K562 (cell line): ENCODE data around the gene PARK7. TPM values are rescaled to one million over a fixed set of nuclear protein-coding genes. Genes with fewer than 3 reads are reported as not detected.
A peak's percentile ranks its signal among the peaks of the same experiment; 100 is the strongest.

Source experiments
- KDM5B ChIP-seq: fragments of 200-600 bp; sonication (generic); IDR thresholded peaks from 2 replicates; pipeline ENCODE4 v1.6.1; 2012; ENCODE audit warnings: low read depth, mild to moderate bottlenecking, moderate library complexity, low read length, control low read depth, inconsistent platforms; ENCODE audit not compliant: insufficient replicate concordance
- KLF10 ChIP-seq: fragments of 250-450 bp; sonication (Bioruptor Pico); IDR thresholded peaks from 2 replicates; pipeline ENCODE4 v1.6.1; 2021; ENCODE audit warnings: matching md5 sums
- LCOR ChIP-seq: sonication (generic); formaldehyde crosslinking; IDR thresholded peaks from 2 replicates; pipeline ENCODE4 v1.8.0; 2022; ENCODE audit warnings: mild to moderate bottlenecking, missing genetic modification reagents
- PCBP1 ChIP-seq: fragments of 200-400 bp; formaldehyde crosslinking; IDR thresholded peaks from 2 replicates; pipeline ENCODE4 v1.6.1; 2018; ENCODE audit warnings: mild to moderate bottlenecking, low read depth, low read length; ENCODE audit not compliant: poor library complexity, severe bottlenecking
- SREBF1 ChIP-seq: fragments of 150-350 bp; IDR thresholded peaks from 2 replicates; pipeline ENCODE4 v1.6.1; 2014; ENCODE audit warnings: antibody characterized with exemption, low read depth, low read length, borderline replicate concordance
- ZNF146 ChIP-seq: IDR thresholded peaks from one replicate; pipeline ENCODE4 v1.6.1; 2018; ENCODE audit warnings: missing compliant biosample characterization; ENCODE audit not compliant: unreplicated experiment
- polyA plus RNA-seq, 8 experiments: library from polyadenylated mRNA; depleted of rRNA in 4 of 8; stranded (reverse) in 5 of 8; unstranded in 3 of 8; fragments of >200 nt; fragmentation: Nextera tagmentation in 2 of 8; fragmentation: Illumina TruSeq in 1 of 8; extraction: Ambion mirVana in 2 of 8; extraction: Trizol in 1 of 8; gene quantifications; 2 replicates each; pipeline versions ENCODE4 v1.2.1 to v1.2.3, GENCODE V29; 2011 to 2014; ENCODE audit warnings: inconsistent platforms in 1 of 8, missing spikeins in 1 of 8
- total RNA-seq, 7 experiments: library from RNA; depleted of rRNA in 6 of 7; stranded (reverse); fragments of >200 nt in 6 of 7; fragmentation: Illumina TruSeq in 2 of 7; extraction: Trizol in 2 of 7; gene quantifications; 2 replicates each; pipeline versions ENCODE4 v1.2.1 to v1.2.3, GENCODE V29; 2011 to 2021; ENCODE audit warnings: low replicate concordance in 1 of 7
- TF ChIP-seq, protein P1 (sequence below), 2 experiments: fragments of 200-800 bp in 1 of 2; sonication (Bioruptor generic) in 1 of 2; sonication (generic) in 1 of 2; formaldehyde crosslinking in 1 of 2; IDR thresholded peaks in 1 of 2; conservative IDR thresholded peaks in 1 of 2; 2 replicates each; pipeline versions ENCODE4 v1.5.0 to v1.6.1; 2016 to 2020; ENCODE audit warnings: missing compliant biosample characterization in 1 of 2, missing genetic modification characterization in 1 of 2, missing genetic modification reagents in 1 of 2
- TF ChIP-seq, protein P2 (sequence below): fragments of 450-650 bp; IDR thresholded peaks from 2 replicates; pipeline ENCODE4 v1.6.1; 2014; ENCODE audit warnings: low read depth, mild to moderate bottlenecking, moderate library complexity, borderline replicate concordance
- TF ChIP-seq, protein P3 (sequence below): sonication (generic); formaldehyde crosslinking; IDR thresholded peaks from 2 replicates; pipeline ENCODE4 v1.8.1; 2023; ENCODE audit warnings: missing genetic modification reagents, mild to moderate bottlenecking, borderline replicate concordance
- TF ChIP-seq, protein P4 (sequence below): fragments of 450-650 bp; IDR thresholded peaks from 2 replicates; pipeline ENCODE4 v1.7.1; 2018; ENCODE audit warnings: mild to moderate bottlenecking, low read depth; ENCODE audit not compliant: partially characterized antibody

Gene PARK7
- total and polyA plus RNA-seq, 9 of the 15 experiments (the other 6 are each of a cell fraction or from before 2014, with no cell fraction given): 374 to 1,298 (median 484) TPM

DNA sequence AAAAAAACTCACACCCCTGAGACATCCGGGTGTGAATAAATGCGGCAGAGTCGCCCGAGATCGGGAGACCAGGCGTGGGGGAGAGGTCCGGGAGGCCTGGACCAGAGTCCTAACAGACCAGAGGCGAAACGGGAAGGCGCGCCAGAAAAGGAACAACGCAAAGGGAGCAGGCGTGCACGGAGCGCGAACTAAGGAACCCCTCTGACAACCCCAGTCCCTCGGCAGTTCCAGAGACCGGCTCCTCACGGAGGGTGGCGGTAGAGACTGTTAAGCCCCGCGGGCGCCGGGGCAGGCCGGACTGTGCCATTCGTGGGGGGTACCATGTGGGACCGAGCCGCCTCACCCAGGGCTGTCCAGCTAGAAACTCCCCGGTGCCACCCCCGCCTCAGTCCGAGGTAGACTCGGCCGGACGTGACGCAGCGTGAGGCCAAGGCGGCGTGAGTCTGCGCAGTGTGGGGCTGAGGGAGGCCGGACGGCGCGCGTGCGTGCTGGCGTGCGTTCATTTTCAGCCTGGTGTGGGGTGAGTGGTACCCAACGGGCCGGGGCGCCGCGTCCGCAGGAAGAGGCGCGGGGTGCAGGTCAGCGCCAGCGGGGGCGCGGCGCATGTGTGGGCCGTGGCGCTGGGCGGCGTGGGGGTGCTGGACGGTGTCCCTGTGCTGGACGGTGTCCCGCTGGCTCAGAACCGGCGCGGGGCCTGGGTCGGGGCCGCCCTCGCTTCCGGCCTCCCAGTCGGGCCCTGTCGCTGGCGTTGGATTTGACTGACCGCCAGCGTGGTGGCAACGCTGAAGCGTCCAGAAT is at the start of gene PARK7 (continued):
- TF ChIP-seq PCBP1 (peak; percentile 97), SREBF1 (peak; percentile 98), ZNF146 (CRISPR knock-in tag) (no peak), LCOR (peak; percentile 94; the same call in 1 of the 2 replicates), KDM5B (peak; percentile 99), KLF10 (CRISPR knock-in tag) (no peak)
- TF ChIP-seq, protein P1, sequence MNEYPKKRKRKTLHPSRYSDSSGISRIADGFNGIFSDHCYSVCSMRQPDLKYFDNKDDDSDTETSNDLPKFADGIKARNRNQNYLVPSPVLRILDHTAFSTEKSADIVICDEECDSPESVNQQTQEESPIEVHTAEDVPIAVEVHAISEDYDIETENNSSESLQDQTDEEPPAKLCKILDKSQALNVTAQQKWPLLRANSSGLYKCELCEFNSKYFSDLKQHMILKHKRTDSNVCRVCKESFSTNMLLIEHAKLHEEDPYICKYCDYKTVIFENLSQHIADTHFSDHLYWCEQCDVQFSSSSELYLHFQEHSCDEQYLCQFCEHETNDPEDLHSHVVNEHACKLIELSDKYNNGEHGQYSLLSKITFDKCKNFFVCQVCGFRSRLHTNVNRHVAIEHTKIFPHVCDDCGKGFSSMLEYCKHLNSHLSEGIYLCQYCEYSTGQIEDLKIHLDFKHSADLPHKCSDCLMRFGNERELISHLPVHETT (CRISPR knock-in tag; conservative IDR thresholded peaks at IDR 0.05 in 1 of 2, IDR thresholded peaks at IDR 0.05 in 1 of 2): peak in 1 of 2 experiments; percentile 87; a peak in 2 of 4 replicates
- TF ChIP-seq, protein P2, sequence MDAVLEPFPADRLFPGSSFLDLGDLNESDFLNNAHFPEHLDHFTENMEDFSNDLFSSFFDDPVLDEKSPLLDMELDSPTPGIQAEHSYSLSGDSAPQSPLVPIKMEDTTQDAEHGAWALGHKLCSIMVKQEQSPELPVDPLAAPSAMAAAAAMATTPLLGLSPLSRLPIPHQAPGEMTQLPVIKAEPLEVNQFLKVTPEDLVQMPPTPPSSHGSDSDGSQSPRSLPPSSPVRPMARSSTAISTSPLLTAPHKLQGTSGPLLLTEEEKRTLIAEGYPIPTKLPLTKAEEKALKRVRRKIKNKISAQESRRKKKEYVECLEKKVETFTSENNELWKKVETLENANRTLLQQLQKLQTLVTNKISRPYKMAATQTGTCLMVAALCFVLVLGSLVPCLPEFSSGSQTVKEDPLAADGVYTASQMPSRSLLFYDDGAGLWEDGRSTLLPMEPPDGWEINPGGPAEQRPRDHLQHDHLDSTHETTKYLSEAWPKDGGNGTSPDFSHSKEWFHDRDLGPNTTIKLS: peak; percentile 85
- TF ChIP-seq, protein P3, sequence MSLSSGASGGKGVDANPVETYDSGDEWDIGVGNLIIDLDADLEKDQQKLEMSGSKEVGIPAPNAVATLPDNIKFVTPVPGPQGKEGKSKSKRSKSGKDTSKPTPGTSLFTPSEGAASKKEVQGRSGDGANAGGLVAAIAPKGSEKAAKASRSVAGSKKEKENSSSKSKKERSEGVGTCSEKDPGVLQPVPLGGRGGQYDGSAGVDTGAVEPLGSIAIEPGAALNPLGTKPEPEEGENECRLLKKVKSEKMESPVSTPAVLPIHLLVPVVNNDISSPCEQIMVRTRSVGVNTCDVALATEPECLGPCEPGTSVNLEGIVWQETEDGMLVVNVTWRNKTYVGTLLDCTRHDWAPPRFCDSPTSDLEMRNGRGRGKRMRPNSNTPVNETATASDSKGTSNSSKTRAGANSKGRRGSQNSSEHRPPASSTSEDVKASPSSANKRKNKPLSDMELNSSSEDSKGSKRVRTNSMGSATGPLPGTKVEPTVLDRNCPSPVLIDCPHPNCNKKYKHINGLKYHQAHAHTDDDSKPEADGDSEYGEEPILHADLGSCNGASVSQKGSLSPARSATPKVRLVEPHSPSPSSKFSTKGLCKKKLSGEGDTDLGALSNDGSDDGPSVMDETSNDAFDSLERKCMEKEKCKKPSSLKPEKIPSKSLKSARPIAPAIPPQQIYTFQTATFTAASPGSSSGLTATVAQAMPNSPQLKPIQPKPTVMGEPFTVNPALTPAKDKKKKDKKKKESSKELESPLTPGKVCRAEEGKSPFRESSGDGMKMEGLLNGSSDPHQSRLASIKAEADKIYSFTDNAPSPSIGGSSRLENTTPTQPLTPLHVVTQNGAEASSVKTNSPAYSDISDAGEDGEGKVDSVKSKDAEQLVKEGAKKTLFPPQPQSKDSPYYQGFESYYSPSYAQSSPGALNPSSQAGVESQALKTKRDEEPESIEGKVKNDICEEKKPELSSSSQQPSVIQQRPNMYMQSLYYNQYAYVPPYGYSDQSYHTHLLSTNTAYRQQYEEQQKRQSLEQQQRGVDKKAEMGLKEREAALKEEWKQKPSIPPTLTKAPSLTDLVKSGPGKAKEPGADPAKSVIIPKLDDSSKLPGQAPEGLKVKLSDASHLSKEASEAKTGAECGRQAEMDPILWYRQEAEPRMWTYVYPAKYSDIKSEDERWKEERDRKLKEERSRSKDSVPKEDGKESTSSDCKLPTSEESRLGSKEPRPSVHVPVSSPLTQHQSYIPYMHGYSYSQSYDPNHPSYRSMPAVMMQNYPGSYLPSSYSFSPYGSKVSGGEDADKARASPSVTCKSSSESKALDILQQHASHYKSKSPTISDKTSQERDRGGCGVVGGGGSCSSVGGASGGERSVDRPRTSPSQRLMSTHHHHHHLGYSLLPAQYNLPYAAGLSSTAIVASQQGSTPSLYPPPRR (CRISPR knock-in tag): no peak
- TF ChIP-seq, protein P4, sequence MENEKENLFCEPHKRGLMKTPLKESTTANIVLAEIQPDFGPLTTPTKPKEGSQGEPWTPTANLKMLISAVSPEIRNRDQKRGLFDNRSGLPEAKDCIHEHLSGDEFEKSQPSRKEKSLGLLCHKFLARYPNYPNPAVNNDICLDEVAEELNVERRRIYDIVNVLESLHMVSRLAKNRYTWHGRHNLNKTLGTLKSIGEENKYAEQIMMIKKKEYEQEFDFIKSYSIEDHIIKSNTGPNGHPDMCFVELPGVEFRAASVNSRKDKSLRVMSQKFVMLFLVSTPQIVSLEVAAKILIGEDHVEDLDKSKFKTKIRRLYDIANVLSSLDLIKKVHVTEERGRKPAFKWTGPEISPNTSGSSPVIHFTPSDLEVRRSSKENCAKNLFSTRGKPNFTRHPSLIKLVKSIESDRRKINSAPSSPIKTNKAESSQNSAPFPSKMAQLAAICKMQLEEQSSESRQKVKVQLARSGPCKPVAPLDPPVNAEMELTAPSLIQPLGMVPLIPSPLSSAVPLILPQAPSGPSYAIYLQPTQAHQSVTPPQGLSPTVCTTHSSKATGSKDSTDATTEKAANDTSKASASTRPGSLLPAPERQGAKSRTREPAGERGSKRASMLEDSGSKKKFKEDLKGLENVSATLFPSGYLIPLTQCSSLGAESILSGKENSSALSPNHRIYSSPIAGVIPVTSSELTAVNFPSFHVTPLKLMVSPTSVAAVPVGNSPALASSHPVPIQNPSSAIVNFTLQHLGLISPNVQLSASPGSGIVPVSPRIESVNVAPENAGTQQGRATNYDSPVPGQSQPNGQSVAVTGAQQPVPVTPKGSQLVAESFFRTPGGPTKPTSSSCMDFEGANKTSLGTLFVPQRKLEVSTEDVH: no peak
